ENCODE data around the gene CPEB4. TPM values are rescaled to one million over a fixed set of nuclear protein-coding genes. Genes with fewer than 3 reads are reported as not detected.

The CPEB4 gene
- total and polyA plus RNA-seq, 2 experiments from 2014 or later, result 5.9 to 10.2 TPM

GRCh38 chr5:173852790-173853359, 35.3 kb upstream of the CPEB4 start:
- no peaks in the 10 kb centered on the region; the same call in 1 of the 2 replicates for H3K36me3 ChIP-seq (ENCODE audit: insufficient read depth)
- Mint-ChIP-seq H3K27ac (no peak overlapping the region), H3K4me3 (no peak overlapping the region), H3K36me3 (ENCODE audit: low read depth) (peaks cover 5% of the 10 kb centered on the region; the same call in 1 of the 3 replicates), H3K4me1 (no peaks in the 10 kb centered on the region), H3K9me3 (peaks cover 13% of the 10 kb centered on the region), H3K27me3 (ENCODE audit: insufficient read depth, low read depth, poor library complexity) (peaks cover 15% of the 10 kb centered on the region)
- no peaks in the 10 kb centered on the region for H4K20me1 ChIP-seq (replicated peaks; ENCODE audit: insufficient read depth)
- no peak overlapping the region for H3K4me3 ChIP-seq
- no peaks in the 10 kb centered on the region for H3K79me2 ChIP-seq (replicated peaks; ENCODE audit: insufficient read depth)
- no peak for ATAC-seq
- H3K27ac ChIP-seq (ENCODE audit: low read depth), result no peak overlapping the region
- H3F3A ChIP-seq (replicated peaks; ENCODE audit: low read depth), result no peaks in the 10 kb centered on the region
- no peak for DNase-seq (ENCODE audit: low spot score)
- no peaks in the 10 kb centered on the region for H3K4me1 ChIP-seq (ENCODE audit: insufficient read depth)
- no peak overlapping the region for H3K4me2 ChIP-seq
- H3K9me2 ChIP-seq (ENCODE audit: insufficient read depth), result 0 out of 2 replicates have a peak, but pooled peaks cover 3% of the 10 kb centered on the region
- no peaks in the 10 kb centered on the region for H3K27me3 ChIP-seq (ENCODE audit: insufficient read depth)
- TF ChIP-seq STAT1 (IDR thresholded peaks at IDR 0.05; ENCODE audit: unreplicated experiment) (no peak), REST (IDR thresholded peaks at IDR 0.05; ENCODE audit: unreplicated experiment) (no peak), POLR2AphosphoS5 (IDR thresholded peaks at IDR 0.05; ENCODE audit: low read depth) (no peak), ETS1 (IDR thresholded peaks at IDR 0.05) (no peak), CTCF (conservative IDR thresholded peaks at IDR 0.05; ENCODE audit: low read depth in 2 of 2) (no peak), EZH2 (IDR thresholded peaks at IDR 0.05; ENCODE audit: low read depth, unreplicated experiment) (no peak), ZNF462 (CRISPR knock-in tag; IDR thresholded peaks at IDR 0.05) (no peak), JUNB (IDR thresholded peaks at IDR 0.05; ENCODE audit: unreplicated experiment) (no peak), EZH2phosphoT487 (IDR thresholded peaks at IDR 0.05; ENCODE audit: unreplicated experiment) (no peak), CREB1 (CRISPR knock-in tag; IDR thresholded peaks at IDR 0.05; ENCODE audit: low read depth) (no peak), NANOG (IDR thresholded peaks at IDR 0.05; ENCODE audit: borderline replicate concordance) (no peak), ZNF114 (CRISPR knock-in tag; IDR thresholded peaks at IDR 0.05) (no peak), ZNF331 (CRISPR knock-in tag; IDR thresholded peaks at IDR 0.05; ENCODE audit: low read depth) (no peak)
- no peak overlapping the region for H2AFZ ChIP-seq
